Cardiac muscle cell (in vitro differentiated cells and primary cell): Measurements from ENCODE around the gene TM4SF20. TPM values are rescaled to one million over a fixed set of nuclear protein-coding genes. Genes with fewer than 3 reads are reported as not detected.

Experiments
- DNase-seq, 2 donors: peaks; one replicate each; pipeline versions ENCODE4 v3.0.0 to v3.0.0-alpha.2; 2010 to 2017; ENCODE audit warnings: low read depth in 1 of 2, low spot score in 1 of 2
- H3K27ac ChIP-seq: fragments of 200-600 bp; sonication (generic); 2 replicates; pipeline ENCODE4 v1.5.1; 2016
- H3K27me3 ChIP-seq: fragments of 200-600 bp; sonication (generic); 2 replicates; pipeline ENCODE4 v1.6.0; 2016; ENCODE audit warnings: control low read depth
- H3K36me3 ChIP-seq: fragments of 200-600 bp; sonication (generic); 2 replicates; pipeline ENCODE4 v1.5.1; 2016; ENCODE audit warnings: control low read depth
- H3K4me1 ChIP-seq: fragments of 200-600 bp; sonication (generic); 2 replicates; pipeline ENCODE4 v1.8.1; 2017; ENCODE audit warnings: low read depth, mild to moderate bottlenecking, mixed run types
- H3K4me3 ChIP-seq: fragments of 200-600 bp; sonication (generic); 2 replicates; pipeline ENCODE4 v1.5.1; 2016; ENCODE audit warnings: mild to moderate bottlenecking
- H3K9me3 ChIP-seq: fragments of 200-600 bp; sonication (generic); 2 replicates; pipeline ENCODE4 v1.5.1; 2017; ENCODE audit warnings: low read depth, mild to moderate bottlenecking, control low read depth
- polyA plus RNA-seq: library from polyadenylated mRNA; unstranded; fragments of >200 nt; fragmentation: Nextera tagmentation; extraction: Ambion mirVana; gene quantifications from 2 replicates; pipeline ENCODE4 v1.2.1, GENCODE V29; 2016
- total RNA-seq: library from RNA; depleted of rRNA; stranded (reverse); fragments of >200 nt; gene quantifications from 2 replicates; pipeline ENCODE4 v1.2.3, GENCODE V29; 2016
- TF ChIP-seq, protein P1 (sequence below): IDR thresholded peaks from 2 replicates; pipeline ENCODE4 v1.5.1; 2012; ENCODE audit warnings: low read depth, mild to moderate bottlenecking, low read length

The TM4SF20 gene
- total and polyA plus RNA-seq, 2 experiments from 2014 or later: not detected

DNA sequence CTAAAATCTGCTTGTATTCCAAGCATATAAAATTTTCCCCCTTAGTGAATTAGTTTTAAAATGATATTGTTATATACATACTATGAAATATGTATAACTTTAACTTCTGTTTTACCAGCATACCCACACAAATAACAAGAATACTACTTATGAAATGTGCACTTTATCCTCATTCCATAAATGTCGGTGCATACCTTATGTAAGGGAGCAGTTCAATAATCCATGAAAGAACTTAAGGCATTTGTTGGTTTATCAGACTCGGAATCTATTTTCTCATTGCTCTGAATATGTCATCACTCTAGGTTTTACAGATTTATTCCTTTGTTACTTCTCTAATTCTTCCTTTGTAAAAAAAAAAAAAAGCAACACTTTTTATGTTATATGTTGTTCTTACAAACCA is 66.5 kb downstream of the TM4SF20 start:
- Histone ChIP-seq H3K4me3 (no peak overlapping the region), H3K27ac (no peak overlapping the region), H3K27me3 (no peaks in the 10 kb centered on the region), H3K4me1 (no peaks in the 10 kb centered on the region), H3K36me3 (no peaks in the 10 kb centered on the region), H3K9me3 (no peaks in the 10 kb centered on the region)
- DNase-seq: no peak
- TF ChIP-seq, protein P1, sequence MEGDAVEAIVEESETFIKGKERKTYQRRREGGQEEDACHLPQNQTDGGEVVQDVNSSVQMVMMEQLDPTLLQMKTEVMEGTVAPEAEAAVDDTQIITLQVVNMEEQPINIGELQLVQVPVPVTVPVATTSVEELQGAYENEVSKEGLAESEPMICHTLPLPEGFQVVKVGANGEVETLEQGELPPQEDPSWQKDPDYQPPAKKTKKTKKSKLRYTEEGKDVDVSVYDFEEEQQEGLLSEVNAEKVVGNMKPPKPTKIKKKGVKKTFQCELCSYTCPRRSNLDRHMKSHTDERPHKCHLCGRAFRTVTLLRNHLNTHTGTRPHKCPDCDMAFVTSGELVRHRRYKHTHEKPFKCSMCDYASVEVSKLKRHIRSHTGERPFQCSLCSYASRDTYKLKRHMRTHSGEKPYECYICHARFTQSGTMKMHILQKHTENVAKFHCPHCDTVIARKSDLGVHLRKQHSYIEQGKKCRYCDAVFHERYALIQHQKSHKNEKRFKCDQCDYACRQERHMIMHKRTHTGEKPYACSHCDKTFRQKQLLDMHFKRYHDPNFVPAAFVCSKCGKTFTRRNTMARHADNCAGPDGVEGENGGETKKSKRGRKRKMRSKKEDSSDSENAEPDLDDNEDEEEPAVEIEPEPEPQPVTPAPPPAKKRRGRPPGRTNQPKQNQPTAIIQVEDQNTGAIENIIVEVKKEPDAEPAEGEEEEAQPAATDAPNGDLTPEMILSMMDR: no peak

Other genes starting within 250 kb of the TM4SF20 start
- 0.14 and 0.15 TPM in 2 replicates for gene COL4A4, start 215.1 kb downstream of the TM4SF20 start, total RNA-seq
- gene COL4A4, start 215.1 kb downstream of the TM4SF20 start, polyA plus RNA-seq: 0.07 and 0.16 TPM in 2 replicates
- gene COL4A3, start 214.7 kb downstream of the TM4SF20 start, total RNA-seq: not detected in 2 replicates
- gene COL4A3, start 214.7 kb downstream of the TM4SF20 start, polyA plus RNA-seq: 0.20 and 0.29 TPM in 2 replicates
- gene MFF, start 54.1 kb downstream of the TM4SF20 start, total RNA-seq: 109 and 144 TPM in 2 replicates
- 125 and 133 TPM in 2 replicates for gene MFF, start 54.1 kb downstream of the TM4SF20 start, polyA plus RNA-seq
- gene SCYGR1, start 8.6 kb upstream of the TM4SF20 start, total RNA-seq: not detected in 2 replicates
- not detected in 2 replicates for gene SCYGR1, start 8.6 kb upstream of the TM4SF20 start, polyA plus RNA-seq
- gene AGFG1, start 92.8 kb upstream of the TM4SF20 start, total RNA-seq: 34.0 and 35.3 TPM in 2 replicates
- 39.0 and 55.3 TPM in 2 replicates for gene AGFG1, start 92.8 kb upstream of the TM4SF20 start, polyA plus RNA-seq
- not detected in 2 replicates for gene SCYGR2, start 219.6 kb upstream of the TM4SF20 start, total RNA-seq
- gene SCYGR2, start 219.6 kb upstream of the TM4SF20 start, polyA plus RNA-seq: not detected in 2 replicates
- not detected in 2 replicates for gene SCYGR3, start 235.5 kb upstream of the TM4SF20 start, total RNA-seq
- gene SCYGR3, start 235.5 kb upstream of the TM4SF20 start, polyA plus RNA-seq: not detected in 2 replicates
- gene SCYGR4, start 238.2 kb upstream of the TM4SF20 start, total RNA-seq: not detected in 2 replicates
- not detected in 2 replicates for gene SCYGR4, start 238.2 kb upstream of the TM4SF20 start, polyA plus RNA-seq